Stimulated activated CD8-positive, alpha-beta memory T cell treated with anti-CD3 and anti-CD28 coated beads, Interleukin-12 subunit alpha, Interleukin-12 subunit beta, amount 100 ng/mL, for 4 hours (primary cell): ENCODE data around the gene SERPINB3.
"Not testable (repeated sequence)": the region's sequence is repeated elsewhere in the genome, so short reads cannot be mapped to it uniquely, and the experiment has no call there.

Experiments
- DNase-seq: peaks from one replicate; pipeline ENCODE4 v3.0.0-alpha.2; 2020; ENCODE audit warnings: low read depth

SERPINB3 gene

DNA sequence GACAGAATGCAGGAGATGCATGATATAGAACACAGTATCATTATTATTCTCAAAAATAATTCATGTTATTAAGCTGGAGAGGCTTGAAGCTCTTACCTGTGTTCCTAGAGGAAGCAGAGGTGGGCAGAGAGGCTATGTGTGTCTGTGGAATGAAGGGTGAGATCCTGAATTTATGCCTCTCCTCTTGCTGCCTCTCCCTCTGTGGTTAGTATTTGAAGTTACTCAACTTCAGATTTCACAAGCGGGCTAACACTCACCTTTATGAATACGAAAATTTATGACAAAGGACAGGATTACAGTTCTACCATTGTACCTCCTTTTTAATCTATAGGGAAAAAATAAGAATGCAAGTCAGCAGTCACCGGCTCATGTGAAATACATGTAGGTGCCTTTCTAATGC is at the start of gene SERPINB3:
SERPINB3 (minus strand) TSS at position 144 of the 400 bp plus-strand sequence. CDS start 677 bp downstream, outside the sequence.
- DNase-seq: not testable (repeated sequence)

DNA sequence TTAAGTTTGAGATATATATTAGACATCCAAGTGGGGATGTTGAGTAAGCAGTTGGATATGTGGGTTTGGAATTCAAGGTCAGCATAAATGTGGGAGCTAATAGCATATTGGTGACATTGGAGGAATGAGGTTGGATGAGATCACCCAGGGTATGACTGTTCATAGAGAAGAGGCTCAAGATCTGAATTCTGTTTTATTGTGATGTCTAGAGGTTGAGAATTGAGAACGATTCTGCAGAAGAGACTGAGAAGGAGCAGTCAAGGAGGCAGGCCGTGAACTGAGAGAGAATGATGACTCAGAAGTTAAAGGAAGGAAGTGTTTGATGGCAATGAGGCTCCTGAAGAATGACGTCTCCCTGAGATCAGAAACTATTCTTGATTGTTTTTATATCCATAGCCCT is 47.0 kb upstream of the SERPINB3 start:
- DNase-seq: no peak

DNA sequence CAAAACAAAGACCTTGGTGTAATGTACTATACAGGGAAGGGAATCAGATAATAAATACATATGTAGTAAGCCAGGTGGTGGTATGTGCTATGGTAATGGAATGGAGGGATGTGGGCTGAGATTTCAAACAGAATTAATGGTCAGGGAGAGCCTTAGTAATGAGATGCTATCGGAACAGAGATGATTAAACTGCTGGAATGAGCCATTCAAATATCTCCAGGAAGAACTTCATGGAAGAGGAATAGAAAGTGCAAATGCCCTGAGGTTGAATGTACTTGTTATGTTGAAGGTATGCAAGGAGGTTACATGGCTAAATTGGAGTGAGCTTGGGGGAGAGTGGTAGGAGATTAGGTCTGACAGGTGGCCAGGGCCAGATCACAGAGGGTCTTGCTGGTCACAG is 46.1 kb upstream of the SERPINB3 start:
- no peak for DNase-seq

DNA sequence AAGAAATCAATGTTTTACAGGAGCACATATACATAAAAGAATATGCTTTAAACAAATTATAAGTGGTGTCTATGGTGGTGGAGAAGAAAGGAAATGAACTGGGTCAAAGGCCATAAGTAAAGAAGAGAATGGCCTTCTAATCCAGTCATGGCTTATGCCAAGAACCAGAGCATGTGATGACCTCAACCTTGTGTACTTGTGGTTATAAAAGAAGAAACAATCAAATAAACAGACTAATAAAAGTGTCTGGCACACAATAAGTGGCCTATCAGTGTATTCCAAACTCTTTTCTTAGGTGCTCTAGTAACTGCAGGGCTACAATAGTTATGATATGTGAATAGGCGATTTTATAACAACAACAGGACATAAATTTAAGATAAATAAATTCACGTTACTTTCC is 43.7 kb upstream of the SERPINB3 start:
- no peak for DNase-seq

DNA sequence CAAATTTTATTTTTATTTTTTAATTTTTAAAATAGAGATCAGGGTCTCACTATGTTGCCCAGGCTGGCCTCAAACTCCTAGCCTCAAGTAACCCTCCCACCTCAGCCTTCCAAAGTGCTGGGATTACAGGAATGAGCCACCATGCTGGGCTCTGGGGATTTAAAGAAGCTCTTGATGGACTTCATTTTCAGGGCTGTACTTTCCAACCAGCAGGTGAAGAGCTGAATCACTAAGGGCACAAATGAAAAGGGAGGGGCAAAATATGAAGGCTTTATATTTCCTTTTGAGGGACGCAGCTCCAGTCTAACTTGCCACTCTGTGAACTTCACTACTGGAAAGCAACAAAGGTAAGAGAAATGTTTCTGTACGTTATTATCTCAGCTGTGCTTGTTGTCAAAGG is 41.0 kb upstream of the SERPINB3 start, which contains the start of gene SERPINB11:
SERPINB11 (plus strand) TSS at position 301 of the 400 bp plus-strand sequence. CDS start 7,234 bp downstream, outside the sequence.
- DNase-seq: no peak

DNA sequence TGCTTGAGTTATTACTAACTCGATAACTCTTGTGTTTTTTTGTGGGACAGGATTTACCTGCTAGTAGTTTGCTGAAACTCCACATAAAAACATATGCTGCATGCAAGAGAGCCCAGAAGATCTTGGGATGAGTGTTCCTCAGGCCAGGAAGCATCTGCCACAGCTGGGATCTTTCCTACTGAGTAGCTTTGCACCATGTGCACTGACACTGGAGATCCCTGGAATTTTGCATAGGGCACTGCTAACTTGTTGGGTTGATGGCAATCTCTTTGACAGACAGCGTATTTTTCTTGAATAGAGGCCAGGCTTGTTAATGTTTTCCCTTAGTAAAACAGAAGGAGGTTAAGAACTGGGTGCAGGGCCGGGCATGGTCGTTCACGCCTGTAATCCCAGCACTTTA is 40.3 kb upstream of the SERPINB3 start:
- DNase-seq: no peak

DNA sequence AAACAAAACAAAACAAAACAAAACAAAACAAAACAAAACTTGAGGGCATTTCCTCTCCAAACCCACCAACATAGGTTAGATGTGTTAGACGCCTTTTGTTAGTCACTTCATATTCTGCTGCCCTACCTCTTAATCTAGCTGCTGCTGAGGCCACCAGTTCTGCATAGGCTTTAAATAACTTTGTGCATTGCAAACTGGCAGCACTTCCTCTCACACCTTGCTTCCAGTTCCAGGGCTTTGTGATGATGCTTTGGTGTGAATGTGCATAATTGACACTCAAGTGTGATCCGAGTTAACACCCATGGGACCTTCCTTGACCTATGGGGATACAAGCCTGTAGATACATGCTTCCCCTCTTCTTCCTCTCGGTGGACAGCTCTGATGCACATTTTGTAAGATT is 38.8 kb upstream of the SERPINB3 start:
- no peak for DNase-seq

DNA sequence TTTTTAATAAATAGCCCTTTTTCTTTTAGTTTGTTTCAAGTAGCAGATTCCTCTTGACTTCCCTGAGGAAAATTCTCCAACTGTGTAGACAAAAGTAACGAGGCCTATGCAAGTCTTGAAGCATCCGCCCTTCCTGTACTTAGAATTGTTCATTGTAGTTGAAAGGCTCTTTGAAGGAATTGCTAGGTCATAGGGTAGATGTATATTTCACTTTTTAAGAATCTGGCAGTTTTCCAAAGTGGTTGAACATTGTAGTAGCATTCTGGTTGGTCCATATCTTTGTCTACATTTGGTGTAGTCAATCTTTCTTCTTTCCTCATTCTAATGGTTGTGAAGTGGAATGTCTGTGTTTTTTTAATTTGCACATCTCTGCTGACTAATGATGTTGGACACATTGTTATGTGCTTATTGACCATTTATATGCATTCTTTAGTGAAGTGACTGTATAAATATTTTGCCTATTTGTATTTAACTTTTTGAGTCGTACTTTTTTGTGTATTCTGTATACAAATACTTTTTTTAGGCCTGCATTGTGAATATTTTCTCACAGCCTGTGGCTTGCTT is 35.5 kb upstream of the SERPINB3 start:
- no peak for DNase-seq

DNA sequence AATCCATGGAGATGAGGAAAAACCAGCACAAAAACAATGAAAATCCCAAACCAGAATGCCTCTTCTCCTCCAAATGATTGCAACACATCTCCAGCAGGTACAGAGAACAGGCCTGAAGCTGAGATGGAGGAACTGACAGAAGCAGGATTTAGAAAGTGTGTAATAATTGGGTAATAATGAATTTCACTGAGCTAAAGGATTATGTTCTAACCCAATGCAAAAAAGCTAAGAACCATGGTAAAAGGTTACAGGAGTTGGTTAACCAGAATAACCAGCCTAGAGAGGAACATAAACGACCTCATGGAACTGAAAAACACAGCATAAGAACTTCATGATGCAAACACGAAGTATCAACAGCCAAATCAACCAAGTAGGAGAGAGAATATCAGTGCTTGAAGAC is 27.4 kb upstream of the SERPINB3 start:
- DNase-seq: no peak

DNA sequence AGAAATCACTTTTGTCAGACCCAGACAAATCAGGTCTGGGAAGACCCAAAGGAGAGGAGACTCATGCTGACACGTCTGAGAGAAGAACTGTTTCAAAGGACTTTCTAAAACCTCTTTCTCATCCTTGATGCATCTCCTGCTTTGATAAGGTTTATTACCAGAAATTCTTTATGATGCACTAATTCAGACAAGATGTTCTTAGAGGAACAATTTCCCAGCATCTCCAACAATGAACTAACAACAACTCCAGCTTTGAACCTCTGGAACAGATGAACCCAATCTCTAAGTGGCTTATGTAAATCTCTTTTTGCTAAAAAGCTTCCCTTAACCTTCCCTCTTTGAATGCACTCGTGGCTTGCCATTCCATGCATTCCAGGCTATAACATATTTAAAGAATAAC is 25.2 kb upstream of the SERPINB3 start:
- no peak for DNase-seq

DNA sequence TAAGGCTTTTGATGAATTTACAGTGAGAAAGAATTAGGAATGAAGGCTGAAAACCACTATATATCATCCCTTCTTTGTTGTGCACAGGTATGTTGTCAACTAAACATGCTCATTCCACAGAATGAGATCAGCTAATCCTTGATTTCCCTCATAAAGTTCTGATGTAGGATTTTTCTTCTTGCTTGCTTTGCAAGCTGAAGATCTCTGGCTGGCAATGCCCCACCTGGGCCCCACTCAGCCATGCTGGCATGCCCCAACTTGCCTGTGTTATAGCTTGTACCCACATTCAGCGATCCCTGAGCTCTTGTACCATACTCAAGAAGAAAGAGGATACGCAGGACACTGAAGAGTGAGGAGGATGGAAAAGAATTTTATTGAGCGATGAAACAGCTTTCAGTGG is 23.0 kb upstream of the SERPINB3 start:
- no peak for DNase-seq

DNA sequence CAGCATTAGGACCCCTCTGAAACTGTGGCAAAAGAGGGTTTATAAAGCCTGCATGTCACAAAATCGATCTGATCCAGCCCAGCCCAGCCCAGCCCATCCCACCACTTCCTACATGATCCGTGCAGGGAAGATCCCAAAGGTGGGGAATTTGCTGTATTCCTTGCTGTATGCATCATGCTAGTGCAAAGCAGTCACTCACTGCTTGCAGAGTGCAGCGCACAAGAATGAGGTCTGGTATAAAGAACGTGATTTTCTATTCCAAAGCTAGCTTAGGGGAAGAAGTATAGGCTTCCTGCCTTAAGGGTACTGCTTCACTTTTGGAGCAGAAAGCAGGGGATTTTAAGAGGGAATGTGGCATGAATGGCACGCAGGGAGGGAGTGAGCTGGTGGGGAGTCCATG is 22.2 kb upstream of the SERPINB3 start:
- no peak for DNase-seq

DNA sequence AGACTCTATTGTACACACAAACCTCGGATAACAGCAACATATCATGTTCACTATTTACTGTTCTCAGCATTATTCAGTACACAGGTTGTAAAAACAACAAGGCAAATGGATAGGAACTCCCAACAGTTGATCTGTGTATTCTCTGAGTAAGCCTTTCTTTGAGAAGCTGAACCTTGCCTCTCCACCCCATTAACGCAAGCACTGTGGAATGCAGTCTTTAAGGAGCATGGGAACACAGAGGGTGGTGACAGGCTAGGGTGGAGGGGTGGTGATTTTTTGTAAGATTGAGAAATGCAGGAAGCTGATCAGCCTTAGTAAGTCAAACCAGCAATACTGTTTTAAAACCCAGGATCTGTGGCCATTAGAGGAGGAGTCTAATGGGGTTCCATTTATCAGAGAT is 21.5 kb upstream of the SERPINB3 start:
- no peak for DNase-seq

DNA sequence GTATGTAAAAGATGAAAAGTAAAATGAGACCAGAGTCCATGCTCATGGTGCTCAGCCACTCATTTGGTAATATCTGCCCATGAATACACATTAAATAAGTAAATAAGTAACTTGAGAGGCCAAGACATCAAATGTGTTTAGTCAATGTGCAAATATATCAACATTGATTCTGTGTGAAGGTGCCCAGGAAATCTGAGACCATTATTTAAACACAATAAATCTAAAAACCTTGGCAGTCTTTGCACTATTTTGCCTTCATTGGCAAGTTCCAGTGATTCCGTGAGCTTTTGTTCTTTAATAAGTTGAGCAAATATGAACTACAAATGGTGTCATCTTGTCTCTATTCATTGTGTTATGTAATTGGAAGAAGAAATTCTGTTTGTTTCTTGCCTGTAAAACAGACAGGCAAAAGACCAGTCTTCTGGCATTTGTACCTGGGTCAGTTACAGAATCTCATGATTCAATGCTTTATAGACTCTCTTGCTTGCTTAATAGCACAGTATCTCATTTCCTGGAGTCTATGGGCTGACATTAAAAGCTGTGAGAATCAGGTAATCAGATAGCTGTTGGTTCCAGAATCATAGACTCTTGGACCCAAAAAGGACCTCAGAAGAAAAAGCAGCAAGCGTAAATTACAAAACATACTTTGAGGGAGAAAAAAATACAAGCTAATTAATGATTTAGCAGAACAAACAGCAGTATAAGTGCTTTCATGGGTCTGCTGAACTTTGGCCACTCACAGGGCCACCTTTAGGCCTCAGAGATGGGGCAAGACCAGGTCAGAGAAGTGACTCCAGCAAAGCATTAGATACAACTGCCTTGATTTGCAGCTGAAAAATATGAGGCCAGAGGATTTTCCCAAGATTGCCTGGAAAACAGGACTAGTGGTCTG is 20.0 kb upstream of the SERPINB3 start:
- no peak for DNase-seq

DNA sequence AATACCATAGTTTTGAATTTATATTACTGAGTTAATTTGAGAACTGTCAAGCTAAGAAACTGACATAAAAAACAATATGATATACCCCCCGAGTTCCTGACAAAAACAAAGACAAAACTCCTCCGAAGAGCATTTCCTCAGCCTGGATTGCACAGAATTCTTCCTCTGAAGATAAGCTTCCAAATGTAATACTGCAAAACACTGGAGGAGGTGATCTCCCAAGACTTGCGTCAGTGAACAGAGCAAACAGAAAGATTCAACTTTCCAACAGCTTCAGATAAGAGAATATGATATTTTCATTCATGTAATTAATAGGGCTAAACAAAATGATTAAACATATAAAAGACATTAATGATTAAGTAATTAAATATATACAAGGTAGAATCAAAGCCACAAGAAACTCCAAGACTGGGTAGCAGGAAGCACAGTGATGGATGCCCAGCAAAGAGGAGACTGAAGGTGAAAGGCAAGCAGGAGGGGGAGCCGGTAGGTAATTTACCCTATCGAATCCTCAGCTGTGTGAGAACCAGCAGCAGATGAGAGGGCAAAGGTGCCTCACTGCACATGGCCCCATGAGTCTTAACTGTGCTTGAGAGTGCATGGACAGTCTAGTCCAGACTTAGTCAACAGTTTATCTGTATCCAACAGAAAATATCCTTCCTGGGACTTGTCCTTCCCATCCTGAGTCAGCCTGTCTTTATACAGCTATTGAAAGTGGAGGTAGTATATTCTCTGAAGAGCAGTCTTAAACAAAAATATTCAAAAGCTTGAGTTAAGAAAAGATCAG is 18.3 kb upstream of the SERPINB3 start:
- DNase-seq: no peak

DNA sequence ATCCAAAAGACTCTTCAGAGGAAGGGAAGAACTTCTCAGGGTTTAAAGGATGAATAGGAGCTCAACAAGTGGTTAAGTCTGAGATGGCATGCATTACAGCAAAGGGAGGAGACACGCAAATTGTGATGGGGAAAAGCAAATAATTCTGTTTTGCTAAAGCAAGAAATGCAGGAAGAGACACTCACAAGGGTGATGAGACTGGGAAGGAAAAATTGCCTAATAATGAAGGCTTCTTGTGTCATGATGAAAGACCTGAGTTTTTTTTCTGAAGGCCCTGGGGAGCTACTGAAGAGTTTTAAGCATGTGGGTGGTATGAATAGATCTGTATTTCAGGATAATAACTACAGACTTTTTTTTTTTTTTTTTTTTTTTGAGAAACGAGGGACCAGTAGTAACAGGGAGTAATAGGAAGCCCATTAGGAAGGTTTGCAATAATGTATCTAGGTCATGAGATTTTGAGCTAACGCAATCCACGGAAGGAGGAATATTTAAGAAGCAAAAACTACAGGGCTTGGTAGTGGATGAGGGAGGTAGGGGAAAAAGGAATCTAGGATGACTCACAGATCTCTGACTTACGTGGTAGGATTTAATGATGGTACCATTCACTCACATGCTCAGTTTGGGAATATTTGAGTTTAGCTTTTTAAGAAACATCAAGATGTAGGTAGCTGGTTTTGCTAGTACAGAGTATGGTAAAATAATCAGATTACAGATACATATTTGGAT is 16.0 kb upstream of the SERPINB3 start:
- no peak for DNase-seq

DNA sequence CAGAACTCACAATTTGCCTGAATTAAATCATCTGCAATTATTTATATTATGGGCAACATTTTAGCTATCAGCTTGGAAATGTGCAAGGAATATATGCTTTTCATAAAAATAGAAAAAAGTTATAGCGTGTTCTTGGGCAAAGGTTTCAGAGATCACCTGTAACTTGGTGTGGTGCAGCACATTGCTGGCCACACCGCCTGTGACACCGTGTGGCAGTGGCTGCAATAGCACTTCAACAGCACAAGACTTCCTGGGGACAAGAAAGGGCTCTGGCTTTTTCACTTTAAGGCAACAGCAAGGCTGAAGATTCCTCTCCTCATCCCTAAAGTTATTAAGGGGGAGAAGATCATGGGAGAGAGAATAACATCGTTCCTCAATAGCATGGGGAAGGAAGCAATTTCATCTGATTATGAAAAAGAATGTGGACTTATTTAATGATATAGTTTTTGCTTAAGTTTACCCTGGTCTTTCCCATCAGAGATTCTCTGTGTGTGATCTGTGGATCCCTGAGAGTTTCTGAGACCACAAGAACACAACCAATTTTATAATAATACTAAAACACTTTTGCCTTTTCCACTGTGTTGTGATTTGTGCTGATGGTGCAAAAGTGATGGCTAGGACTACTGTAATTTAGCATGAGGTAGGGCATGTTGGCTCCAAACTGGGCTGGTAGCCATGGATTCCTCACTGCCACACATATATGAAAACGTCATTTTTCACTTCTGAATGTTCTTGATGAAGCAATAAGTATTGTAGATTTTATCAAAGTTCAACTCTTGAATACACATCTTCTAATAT is 15.0 kb upstream of the SERPINB3 start:
- DNase-seq: no peak

DNA sequence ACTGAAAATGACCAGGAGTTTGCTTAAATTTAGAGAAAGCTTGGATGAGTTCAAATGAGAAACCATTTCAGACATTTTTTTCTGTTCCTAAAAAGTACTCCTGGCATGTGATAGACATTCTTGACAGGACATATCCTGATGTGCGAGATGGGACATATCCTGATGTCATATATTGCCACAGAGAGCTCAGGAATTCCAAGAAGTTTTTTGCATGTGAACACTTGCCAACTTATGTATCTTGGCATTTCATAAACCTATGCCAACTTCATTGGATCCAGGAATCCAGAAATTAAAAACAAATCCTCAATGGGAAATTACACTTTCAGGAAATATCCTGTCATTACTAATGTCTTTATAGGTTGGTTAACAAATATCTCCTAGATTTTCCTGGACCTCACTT is 2.9 kb upstream of the SERPINB3 start:
- no peak for DNase-seq

DNA sequence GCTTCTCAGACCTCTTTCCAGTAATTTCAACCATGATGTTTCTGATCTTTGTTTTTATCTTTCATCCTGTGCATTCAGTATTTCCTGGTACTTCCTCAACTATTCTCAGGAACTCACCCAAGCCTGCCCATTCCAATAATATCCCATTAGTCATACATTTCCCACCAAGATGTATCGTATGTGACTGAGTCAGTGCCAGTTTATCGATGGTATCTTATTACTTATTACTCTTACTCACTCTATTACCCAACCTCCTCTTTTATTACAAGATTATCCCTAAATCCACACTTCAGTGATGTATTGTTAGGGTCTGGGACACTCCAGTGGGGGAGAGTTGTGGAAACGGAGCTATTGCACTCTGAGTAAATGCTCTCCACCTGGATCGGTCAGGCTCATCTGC is 2.8 kb downstream of the SERPINB3 start:
- not testable (repeated sequence) for DNase-seq

DNA sequence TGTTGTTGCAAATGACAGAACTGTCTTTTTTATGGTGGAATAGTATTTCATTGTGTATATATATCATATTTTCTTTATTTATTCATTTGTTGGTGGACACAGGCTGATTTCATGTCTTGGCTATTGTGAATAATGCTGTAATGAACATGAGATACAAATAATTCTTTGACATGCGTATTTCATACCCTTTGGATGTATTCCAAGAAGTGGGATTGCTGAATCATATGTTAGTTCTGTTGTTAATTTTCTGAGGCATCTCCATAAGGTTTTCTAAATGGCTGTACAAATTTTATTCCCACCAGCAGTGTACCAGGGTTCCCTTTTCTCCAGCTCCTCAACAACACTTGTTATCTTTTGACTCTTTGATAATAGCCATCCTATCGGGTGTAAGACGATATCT is 11.4 kb downstream of the SERPINB3 start:
- DNase-seq: not testable (repeated sequence)

DNA sequence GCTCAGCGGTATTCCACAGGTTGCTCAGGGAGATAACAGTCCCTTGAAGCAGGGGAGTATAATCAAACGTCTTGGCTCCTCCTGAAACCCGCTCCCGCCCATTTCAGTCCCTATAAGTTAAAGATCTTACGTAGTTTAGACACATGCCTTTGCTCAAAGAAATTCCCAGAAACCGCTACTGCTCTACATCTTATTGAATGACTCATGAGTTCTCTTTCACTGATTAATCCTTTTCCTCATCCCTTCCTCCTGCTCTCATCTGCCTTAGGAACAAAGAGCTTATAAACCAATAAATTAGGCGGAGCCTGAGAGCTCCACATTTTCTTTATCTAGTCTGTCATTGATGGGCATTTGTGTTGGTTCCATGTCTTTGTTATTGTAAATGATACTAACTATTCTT is 13.5 kb downstream of the SERPINB3 start:
- DNase-seq: no peak
